Erythroblast (primary cell): Measurements from ENCODE around the gene EGFL7.

Experiments used
- DNase-seq, 2 experiments: peaks; one replicate each; lab custom pipeline; 2025; lab: John Stamatoyannopoulos, UW
- GATA1 ChIP-seq: IDR thresholded peaks from 2 replicates; pipeline ENCODE4 v1.6.1; 2011; ENCODE audit warnings: low read depth, mild to moderate bottlenecking, control low read depth, low read length, moderate library complexity
- POLR2A ChIP-seq: IDR thresholded peaks from 2 replicates; pipeline ENCODE4 v1.6.1; 2011; ENCODE audit warnings: mild to moderate bottlenecking, low read length

The EGFL7 gene

GRCh38 chr9:136666372-136667213, 3.9 kb downstream of the EGFL7 start:
- DNase-seq: no peak
- TF ChIP-seq GATA1 (no peak), POLR2A (no peak)

- TF ChIP-seq POLR2A (no peak), GATA1 (no peak)
- DNase-seq: no peak
Measured at GRCh38 chr9:136667214-136667939, 4.7 kb downstream of the EGFL7 start.

GRCh38 chr9:136667940-136668760, 5.4 kb downstream of the EGFL7 start:
- DNase-seq: no peak
- TF ChIP-seq POLR2A (peak; percentile 26), GATA1 (no peak)

- no peak for DNase-seq
- TF ChIP-seq GATA1 (no peak), POLR2A (no peak)
Measured at GRCh38 chr9:136668983-136669790, 6.5 kb downstream of the EGFL7 start.

GRCh38 chr9:136669791-136670464, 7.2 kb downstream of the EGFL7 start:
- DNase-seq: no peak
- no peak for TF ChIP-seq POLR2A
- TF ChIP-seq GATA1: no peak

- DNase-seq: no peak
- no peak for TF ChIP-seq POLR2A
- no peak for TF ChIP-seq GATA1
Measured at GRCh38 chr9:136670576-136671253, 8.0 kb downstream of the EGFL7 start.

GRCh38 chr9:136671254-136671614, 8.5 kb downstream of the EGFL7 start:
- DNase-seq: no peak
- no peak for TF ChIP-seq GATA1

- no peak for TF ChIP-seq POLR2A
- peak in 1 of 2 experiments; percentile 47 for DNase-seq
Measured at GRCh38 chr9:136671646-136672430, 9.1 kb downstream of the EGFL7 start.

- no peak for TF ChIP-seq GATA1
- DNase-seq: no peak
Measured at GRCh38 chr9:136672431-136673087, 9.8 kb downstream of the EGFL7 start.

- no peak for DNase-seq
- TF ChIP-seq GATA1 (no peak), POLR2A (no peak)
Measured at GRCh38 chr9:136673088-136673974, 10.6 kb downstream of the EGFL7 start.
